Immature natural killer cell (primary cell): ENCODE data around the gene JMJD7. TPM values are rescaled to one million over a fixed set of nuclear protein-coding genes. Genes with fewer than 3 reads are reported as not detected.
A peak's percentile ranks its signal among the peaks of the same experiment; 100 is the strongest.

Source experiments
- DNase-seq, 3 donors: peaks; one replicate each; pipeline ENCODE4 v3.0.0; 2022; ENCODE audit warnings: mixed read lengths in 1 of 3
- H3K27ac Mint-ChIP-seq, 6 donors: one replicate each; pipeline ENCODE4 v1.8.0; 2020; ENCODE audit warnings: mixed read lengths in 6 of 6, mild to moderate bottlenecking in 5 of 6, inconsistent platforms in 4 of 6, moderate library complexity in 3 of 6
- H3K27me3 Mint-ChIP-seq, 3 donors: one replicate each; pipeline ENCODE4 v1.8.0; 2020 to 2021; ENCODE audit warnings: low read depth in 3 of 3, mild to moderate bottlenecking in 3 of 3, mixed read lengths in 3 of 3, moderate library complexity in 3 of 3, inconsistent platforms in 1 of 3
- H3K36me3 Mint-ChIP-seq, 3 donors: one replicate each; pipeline ENCODE4 v1.8.0; 2020; ENCODE audit warnings: mixed read lengths in 3 of 3, inconsistent platforms in 2 of 3, mild to moderate bottlenecking in 2 of 3
- H3K4me1 Mint-ChIP-seq, 2 donors: one replicate each; pipeline ENCODE4 v1.8.0; 2020; ENCODE audit warnings: inconsistent platforms in 2 of 2, mild to moderate bottlenecking in 2 of 2, mixed read lengths in 2 of 2, moderate library complexity in 1 of 2
- H3K4me3 Mint-ChIP-seq, 5 donors: one replicate each; pipeline ENCODE4 v1.8.0; 2020; ENCODE audit warnings: mild to moderate bottlenecking in 5 of 5, mixed read lengths in 5 of 5, inconsistent platforms in 3 of 5, moderate library complexity in 3 of 5
- H3K9me3 Mint-ChIP-seq, 6 donors: one replicate each; pipeline ENCODE4 v1.8.0; 2020; ENCODE audit warnings: mild to moderate bottlenecking in 6 of 6, mixed read lengths in 6 of 6, inconsistent platforms in 4 of 6, moderate library complexity in 3 of 6
- polyA plus RNA-seq, 3 donors: library from polyadenylated mRNA; unstranded; fragments of 300-500 nt; fragmentation: Illumina TruSeq; gene quantifications; one replicate each; pipeline ENCODE4 v1.2.3, GENCODE V29; 2021

JMJD7 gene
- polyA plus RNA-seq, 3 donors from 2014 or later = 20.6 to 57.4 (median 23.6) TPM

DNA sequence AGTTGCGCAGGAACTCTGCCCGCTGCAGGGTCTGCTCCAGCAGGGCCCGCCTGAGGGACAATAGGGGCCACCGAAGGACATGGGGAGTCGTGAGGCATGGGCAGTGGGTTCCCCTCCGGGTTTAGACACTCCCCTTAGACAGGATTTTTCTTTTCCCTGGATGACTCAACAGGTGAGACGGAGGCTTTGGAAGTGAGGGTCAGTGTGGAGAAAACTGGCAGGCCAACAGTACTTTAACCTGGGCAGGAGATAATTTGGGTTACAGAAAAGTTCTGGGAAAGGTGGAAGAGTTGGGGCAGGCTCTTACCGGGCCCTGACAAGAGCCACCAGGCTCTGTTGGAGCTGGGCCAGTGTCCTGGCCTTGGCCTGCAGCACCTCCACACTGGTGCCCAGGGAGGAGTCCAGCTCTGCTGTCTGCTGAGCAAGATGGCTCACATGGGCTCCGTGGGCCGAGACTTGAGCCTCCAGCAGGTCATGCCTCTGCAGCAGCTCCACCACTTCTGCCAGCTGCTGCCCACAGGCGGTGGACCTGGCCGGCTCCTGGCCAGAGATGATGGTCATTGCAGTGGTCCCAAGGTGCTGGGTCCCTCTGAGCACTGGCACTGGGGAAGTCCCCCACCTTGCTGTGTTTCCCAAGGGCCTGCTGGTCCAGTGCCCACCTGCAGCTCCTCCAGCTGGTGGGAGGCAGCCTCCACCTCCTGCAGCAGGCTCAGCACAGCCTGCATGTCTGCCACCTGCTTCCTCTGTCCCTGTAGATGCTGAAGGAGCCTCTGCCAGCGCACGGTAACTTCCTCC lies 55.0 kb downstream of the JMJD7 start:
- H3K4me1 Mint-ChIP-seq = peaks cover 15 to 18% of the 10 kb centered on the region in 2 donors
- peaks cover 0 to 11% (median 6%) of the 10 kb centered on the region in 3 donors for H3K27me3 Mint-ChIP-seq
- peak overlapping the region in 2 of 5 donors; percentile 10 to 24 for H3K4me3 Mint-ChIP-seq
- H3K27ac Mint-ChIP-seq = peak overlapping the region in 1 of 6 donors; percentile 46
- DNase-seq = no peak
- H3K9me3 Mint-ChIP-seq = no peaks in the 10 kb centered on the region
- no peaks in the 10 kb centered on the region for H3K36me3 Mint-ChIP-seq

DNA sequence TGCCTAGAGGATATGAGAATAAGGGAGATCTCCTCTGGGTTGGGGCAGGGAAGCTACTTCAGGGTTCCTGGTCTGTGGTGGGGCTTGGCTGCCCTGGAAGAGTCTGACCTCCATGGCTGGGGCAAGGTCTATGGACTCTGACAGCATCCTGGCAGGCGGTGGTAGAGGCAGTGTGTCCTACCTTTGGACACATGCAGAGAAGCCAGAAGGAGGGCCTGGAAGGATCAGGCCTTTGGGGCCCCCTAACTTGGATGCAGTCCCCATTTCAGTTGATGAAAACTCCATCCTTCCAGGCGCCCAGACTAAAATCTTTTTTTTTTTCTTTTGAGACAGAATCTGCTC lies 55.6 kb downstream of the JMJD7 start:
- H3K9me3 Mint-ChIP-seq = no peaks in the 10 kb centered on the region
- H3K4me3 Mint-ChIP-seq = no peak overlapping the region
- no peak for DNase-seq
- peaks cover 0 to 9% (median 6%) of the 10 kb centered on the region in 3 donors for H3K27me3 Mint-ChIP-seq
- H3K27ac Mint-ChIP-seq = peak overlapping the region in 2 of 6 donors; percentile 44 to 87
- peaks cover 21 to 23% of the 10 kb centered on the region in 2 donors for H3K4me1 Mint-ChIP-seq
- no peaks in the 10 kb centered on the region for H3K36me3 Mint-ChIP-seq

DNA sequence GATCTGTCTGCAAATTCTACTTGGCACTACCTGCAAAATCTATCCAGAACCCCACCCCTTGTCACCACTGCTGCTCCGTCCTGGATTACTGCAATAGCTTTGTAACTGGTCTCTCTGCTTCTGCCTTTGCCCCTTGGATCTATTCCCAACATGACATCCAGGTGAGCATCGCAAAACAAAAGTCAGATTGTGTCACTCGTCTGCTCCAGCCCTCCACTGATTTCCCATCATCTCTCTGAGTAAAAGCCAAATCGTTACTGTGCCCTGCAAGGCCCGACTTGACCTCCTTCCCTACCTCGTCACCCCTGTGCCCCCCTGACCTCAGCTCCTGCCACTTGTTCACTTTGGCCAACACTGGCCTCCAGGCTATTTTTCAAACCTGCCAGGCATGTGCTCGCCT lies 56.6 kb downstream of the JMJD7 start:
- no peak for DNase-seq
- Mint-ChIP-seq H3K4me3 (peak overlapping the region in 2 of 5 donors; percentile 13), H3K27me3 (peaks cover 0 to 8% (median 6%) of the 10 kb centered on the region in 3 donors), H3K36me3 (no peaks in the 10 kb centered on the region), H3K27ac (peak overlapping the region in 2 of 6 donors; percentile 47 to 68), H3K9me3 (no peaks in the 10 kb centered on the region), H3K4me1 (peaks cover 31 to 33% of the 10 kb centered on the region in 2 donors)

DNA sequence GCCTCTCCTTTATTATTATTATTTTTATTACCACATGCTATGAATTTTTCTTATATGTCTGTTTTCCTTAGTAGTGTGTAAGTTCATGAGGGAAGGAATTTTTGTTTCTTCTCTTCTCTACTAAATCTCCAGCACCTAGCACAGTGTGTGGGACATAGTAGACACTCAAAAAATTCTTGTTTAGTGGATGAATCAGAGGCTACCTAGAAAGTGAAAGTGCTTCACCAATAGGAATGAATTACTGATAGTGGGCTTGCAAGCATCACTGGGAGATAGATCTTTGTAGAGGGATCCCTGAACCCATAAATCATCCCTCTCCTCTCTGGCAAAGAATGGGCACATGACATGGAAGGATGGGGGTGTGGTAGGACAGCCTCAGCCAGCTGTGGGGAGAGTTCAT lies 57.4 kb downstream of the JMJD7 start:
- H3K36me3 Mint-ChIP-seq = no peaks in the 10 kb centered on the region
- H3K27ac Mint-ChIP-seq = peak overlapping the region in 1 of 6 donors; percentile 60
- peaks cover 0 to 8% (median 6%) of the 10 kb centered on the region in 3 donors for H3K27me3 Mint-ChIP-seq
- no peak for DNase-seq
- H3K9me3 Mint-ChIP-seq = no peaks in the 10 kb centered on the region
- no peak overlapping the region for H3K4me3 Mint-ChIP-seq
- peaks cover 35% of the 10 kb centered on the region in 2 donors for H3K4me1 Mint-ChIP-seq

DNA sequence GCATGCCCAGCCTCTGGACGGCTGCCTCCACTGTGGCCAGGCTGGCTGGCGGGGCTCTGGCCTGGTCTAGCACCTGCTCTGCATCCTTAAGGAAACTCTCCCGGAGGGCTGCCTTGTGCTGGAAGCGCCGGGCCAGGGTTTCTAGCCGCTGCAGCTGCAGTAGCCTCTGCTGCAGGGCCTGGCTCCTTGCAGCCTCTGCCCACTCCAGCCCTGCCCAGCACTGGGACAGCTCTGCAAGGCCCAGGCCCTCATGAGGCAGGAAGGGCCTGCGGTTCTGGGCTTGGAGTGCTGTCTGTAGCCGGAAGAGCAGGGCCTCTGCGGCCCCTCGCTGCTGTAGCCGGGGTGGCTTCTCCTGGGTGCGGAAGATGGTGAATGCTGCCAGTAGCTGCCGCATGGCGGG lies 57.9 kb downstream of the JMJD7 start:
- Mint-ChIP-seq H3K4me1 (peaks cover 35% of the 10 kb centered on the region in 2 donors), H3K27me3 (peaks cover 0 to 8% (median 3%) of the 10 kb centered on the region in 3 donors)

DNA sequence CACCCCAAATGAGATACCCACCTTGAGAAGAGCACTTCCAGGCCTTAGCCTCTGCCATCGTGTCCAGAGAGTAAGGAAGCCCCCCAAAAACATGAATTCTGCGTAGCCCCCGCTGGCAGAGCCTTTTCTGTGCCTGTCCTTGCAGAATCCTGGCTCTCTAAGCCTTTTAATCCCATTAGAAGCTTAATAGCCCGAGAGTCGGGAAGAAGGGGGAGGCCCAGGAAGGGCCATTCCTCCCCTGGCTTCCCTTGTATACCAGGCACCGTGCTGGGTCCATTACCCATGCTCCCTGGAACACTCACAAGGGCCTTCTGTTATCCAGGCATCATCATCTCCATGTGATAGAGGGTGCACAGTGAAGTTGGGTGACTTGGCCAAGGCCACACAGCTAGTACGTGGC lies 58.8 kb downstream of the JMJD7 start:
- H3K4me3 Mint-ChIP-seq = no peak overlapping the region
- peaks cover 28 to 30% of the 10 kb centered on the region in 2 donors for H3K4me1 Mint-ChIP-seq
- no peak for DNase-seq
- H3K27ac Mint-ChIP-seq = peak overlapping the region in 1 of 6 donors; percentile 89
- H3K9me3 Mint-ChIP-seq = no peaks in the 10 kb centered on the region
- H3K27me3 Mint-ChIP-seq = peaks cover 0 to 3% (median 0%) of the 10 kb centered on the region in 3 donors
- no peaks in the 10 kb centered on the region for H3K36me3 Mint-ChIP-seq

More for the DNA sequence above, 57.9 kb downstream of the JMJD7 start:
- Mint-ChIP-seq H3K36me3 (no peaks in the 10 kb centered on the region), H3K27ac (no peak overlapping the region), H3K4me3 (no peak overlapping the region), H3K9me3 (no peaks in the 10 kb centered on the region)
- no peak for DNase-seq

DNA sequence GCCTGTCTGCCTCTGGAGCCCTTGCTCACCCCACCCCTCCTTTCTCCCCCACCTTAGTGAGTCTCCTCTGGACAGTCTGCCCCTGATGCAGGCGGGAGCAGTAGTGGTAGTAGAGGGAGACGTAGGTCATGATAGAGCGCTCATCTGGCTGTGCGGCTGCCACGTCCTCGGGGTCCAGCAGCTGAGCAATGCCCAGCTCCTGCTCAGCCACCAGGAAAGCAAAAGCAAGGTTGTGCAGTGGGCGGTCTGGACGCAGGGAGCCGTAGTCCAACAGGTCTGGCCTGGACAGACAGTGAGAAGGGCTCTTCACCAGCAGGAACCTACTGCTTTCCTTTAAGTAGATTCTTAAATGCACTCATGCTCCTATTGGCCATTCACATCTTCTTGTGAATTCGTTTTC lies 59.3 kb downstream of the JMJD7 start:
- no peak for DNase-seq
- Mint-ChIP-seq H3K4me3 (peak overlapping the region in 1 of 5 donors; percentile 32), H3K36me3 (no peaks in the 10 kb centered on the region), H3K27ac (peak overlapping the region in 5 of 6 donors; percentile 26 to 89 (median 74)), H3K9me3 (no peaks in the 10 kb centered on the region), H3K4me1 (peaks cover 28 to 33% of the 10 kb centered on the region in 2 donors), H3K27me3 (peaks cover 0 to 3% (median 0%) of the 10 kb centered on the region in 3 donors)

Other genes with a start within 250 kb of the JMJD7 start
- 10 to 100 TPM in 1 of 3 donors, 1 to 10 TPM in 2; 3.3 to 23.8 (median 5.9) TPM for gene MGA, start 167.7 kb upstream of the JMJD7 start, polyA plus RNA-seq
- 1 to 10 TPM; 1.8 to 7.2 (median 3.6) TPM for gene MAPKBP1, start 53.6 kb upstream of the JMJD7 start, polyA plus RNA-seq
- gene PLA2G4B, start 10.8 kb downstream of the JMJD7 start, polyA plus RNA-seq = 1 to 10 TPM in 2 of 3 donors, not detected in 1; 1.1 to 2.7 TPM
- gene SPTBN5, start 66.0 kb downstream of the JMJD7 start, polyA plus RNA-seq = under 1 TPM in 1 of 3 donors, not detected in 2; 0.06 TPM
- gene EHD4, start 144.5 kb downstream of the JMJD7 start, polyA plus RNA-seq = 1 to 10 TPM; 5.3 to 7.3 (median 7.0) TPM
- not detected for gene PLA2G4E, start 192.9 kb downstream of the JMJD7 start, polyA plus RNA-seq